Hematopoietic multipotent progenitor cell treated with erythropoietin and hydrocortisone succinate and interleukin-3 and kit ligand, for 15 days (in vitro differentiated cells): ENCODE results near the gene NOXRED1.
"Not testable (repeated sequence)": the region's sequence is repeated elsewhere in the genome, so short reads cannot be mapped to it uniquely, and the experiment has no call there.

Experiments
- DNase-seq: peaks from one replicate; pipeline ENCODE4 v3.0.0-alpha.2; 2015; ENCODE audit warnings: low spot score

Gene NOXRED1

GRCh38 chr14:77423423-77423822 lies at the start of gene NOXRED1:
TSS of gene NOXRED1 (minus strand) at chr14:77423523. CDS start at chr14:77422889, 634 bp downstream.
- no peak for DNase-seq

- DNase-seq = no peak
Observed at GRCh38 chr14:77470224-77470870, 47.0 kb upstream of the NOXRED1 start.

GRCh38 chr14:77469539-77469938 lies 46.2 kb upstream of the NOXRED1 start:
- no peak for DNase-seq

GRCh38 chr14:77469067-77469505 lies 45.8 kb upstream of the NOXRED1 start:
- no peak for DNase-seq

- DNase-seq = no peak
Observed at GRCh38 chr14:77467801-77468200, 44.5 kb upstream of the NOXRED1 start.

- peak; percentile 57 for DNase-seq
Observed at GRCh38 chr14:77459072-77459723, 35.9 kb upstream of the NOXRED1 start.

GRCh38 chr14:77458249-77458950 lies 35.1 kb upstream of the NOXRED1 start:
- DNase-seq = peak; percentile 75

- DNase-seq = peak; percentile 98
Observed at GRCh38 chr14:77457522-77458248, 34.4 kb upstream of the NOXRED1 start, which contains the start of the genes AHSA1 and VIPAS39. TSS of gene AHSA1 (plus strand) at chr14:77458093. CDS start at chr14:77458190, 97 bp downstream. TSS of gene VIPAS39 (minus strand) at chr14:77457601. CDS start at chr14:77454102, 3,499 bp downstream.

- no peak for DNase-seq
Observed at GRCh38 chr14:77457115-77457521, 33.8 kb upstream of the NOXRED1 start.

GRCh38 chr14:77455966-77456640 lies 32.8 kb upstream of the NOXRED1 start:
- DNase-seq = no peak

- no peak for DNase-seq
Observed at GRCh38 chr14:77442196-77442595, 18.9 kb upstream of the NOXRED1 start.

GRCh38 chr14:77439861-77440260 lies 16.5 kb upstream of the NOXRED1 start:
- no peak for DNase-seq

- no peak for DNase-seq
Observed at GRCh38 chr14:77438596-77438995, 15.3 kb upstream of the NOXRED1 start.

- no peak for DNase-seq
Observed at GRCh38 chr14:77436042-77436441, 12.7 kb upstream of the NOXRED1 start.

GRCh38 chr14:77426396-77426795 lies 3.1 kb upstream of the NOXRED1 start:
- no peak for DNase-seq

- DNase-seq = no peak
Observed at GRCh38 chr14:77424862-77425261, 1.5 kb upstream of the NOXRED1 start.

GRCh38 chr14:77421201-77421600 lies 2.1 kb downstream of the NOXRED1 start:
- no peak for DNase-seq

GRCh38 chr14:77416836-77417235 lies 6.5 kb downstream of the NOXRED1 start:
- DNase-seq = no peak

- DNase-seq = not testable (repeated sequence)
Observed at GRCh38 chr14:77416098-77416497, 7.2 kb downstream of the NOXRED1 start.

GRCh38 chr14:77415403-77416030 lies 7.8 kb downstream of the NOXRED1 start:
- DNase-seq = not testable (repeated sequence)

GRCh38 chr14:77409131-77409533 lies 14.2 kb downstream of the NOXRED1 start:
- peak; percentile 13 for DNase-seq
